Liver (tissue), 9 donors: Measurements from ENCODE around the gene OSBPL9. TPM values are rescaled to one million over a fixed set of nuclear protein-coding genes. Genes with fewer than 3 reads are reported as not detected.

Source experiments
- DNase-seq: peaks from one replicate; pipeline ENCODE4 v3.0.0-alpha.2; 2017; ENCODE audit warnings: low spot score
- H3K27ac ChIP-seq, 2 donors: one replicate each; pipeline ENCODE4 v1.7.0; 2013; ENCODE audit warnings: inconsistent platforms in 2 of 2, low read length in 2 of 2, control low read depth in 1 of 2, low read depth in 1 of 2, mild to moderate bottlenecking in 1 of 2
- H3K27me3 ChIP-seq, 4 donors: one replicate each; pipeline versions ENCODE4 v1.6.1 to v1.7.0; 2013; ENCODE audit warnings: low read length in 3 of 4, inconsistent platforms in 1 of 4, mild to moderate bottlenecking in 1 of 4, moderate library complexity in 1 of 4; ENCODE audit not compliant: control insufficient read depth in 4 of 4, insufficient read depth in 4 of 4
- H3K36me3 ChIP-seq, 4 donors: one replicate each; pipeline versions ENCODE4 v1.6.1 to v1.7.0; 2013; ENCODE audit warnings: low read length in 3 of 4, mild to moderate bottlenecking in 3 of 4, low read depth in 1 of 4, moderate library complexity in 1 of 4; ENCODE audit not compliant: control insufficient read depth in 4 of 4, insufficient read depth in 3 of 4
- H3K4me1 ChIP-seq, 4 donors: one replicate each; pipeline versions ENCODE4 v1.6.1 to v1.7.0; 2013; ENCODE audit warnings: low read length in 3 of 4, mild to moderate bottlenecking in 3 of 4, moderate library complexity in 1 of 4; ENCODE audit not compliant: control insufficient read depth in 4 of 4, insufficient read depth in 4 of 4
- H3K4me3 ChIP-seq, 3 donors: one replicate each; pipeline versions ENCODE4 v1.6.1 to v1.7.0; 2013; ENCODE audit warnings: low read length in 3 of 3, control low read depth in 1 of 3, low read depth in 1 of 3, mild to moderate bottlenecking in 1 of 3
- H3K9ac ChIP-seq, 2 donors: one replicate each; pipeline ENCODE4 v1.7.0; 2013; ENCODE audit warnings: low read length in 2 of 2, mild to moderate bottlenecking in 2 of 2, moderate library complexity in 2 of 2, control low read depth in 1 of 2, low read depth in 1 of 2
- H3K9me3 ChIP-seq, 4 donors: one replicate each; pipeline versions ENCODE4 v1.6.1 to v1.7.0; 2013; ENCODE audit warnings: low read length in 3 of 4; ENCODE audit not compliant: control insufficient read depth in 4 of 4
- EGR1 ChIP-seq, 2 donors: IDR thresholded peaks; 2 replicates each; pipeline ENCODE4 v1.6.1; 2016 to 2018; ENCODE audit warnings: antibody characterized with exemption in 2 of 2, low read depth in 2 of 2
- FOXA1 ChIP-seq: IDR thresholded peaks from 2 replicates; pipeline ENCODE4 v1.6.1; 2016; ENCODE audit warnings: antibody characterized with exemption
- FOXA2 ChIP-seq: IDR thresholded peaks from 2 replicates; pipeline ENCODE4 v1.6.1; 2016; ENCODE audit warnings: antibody characterized with exemption
- GABPA ChIP-seq, 2 donors: IDR thresholded peaks in 1 of 2; conservative IDR thresholded peaks in 1 of 2; 2 replicates each; pipeline ENCODE4 v1.6.1; 2016; ENCODE audit warnings: antibody characterized with exemption in 2 of 2, mild to moderate bottlenecking in 1 of 2, moderate library complexity in 1 of 2
- HNF4A ChIP-seq, 2 donors: conservative IDR thresholded peaks; 2 replicates each; pipeline ENCODE4 v1.6.1; 2016; ENCODE audit warnings: antibody characterized with exemption in 2 of 2, mild to moderate bottlenecking in 2 of 2
- HNF4G ChIP-seq: IDR thresholded peaks from 2 replicates; pipeline ENCODE4 v1.6.1; 2016; ENCODE audit warnings: antibody characterized with exemption
- JUND ChIP-seq, 2 donors: IDR thresholded peaks; 2 replicates each; pipeline ENCODE4 v1.6.1; 2016; ENCODE audit warnings: antibody characterized with exemption in 2 of 2
- NR2F2 ChIP-seq: IDR thresholded peaks from 2 replicates; pipeline ENCODE4 v1.6.1; 2016; ENCODE audit warnings: antibody characterized with exemption
- RAD21 ChIP-seq, 2 donors: IDR thresholded peaks; 2 replicates each; pipeline ENCODE4 v1.6.1; 2016; ENCODE audit warnings: antibody characterized with exemption in 2 of 2, mild to moderate bottlenecking in 2 of 2
- RXRA ChIP-seq, 2 donors: IDR thresholded peaks; 2 replicates each; pipeline ENCODE4 v1.6.1; 2017 to 2018; ENCODE audit warnings: antibody characterized with exemption in 2 of 2, mild to moderate bottlenecking in 1 of 2
- SP1 ChIP-seq: IDR thresholded peaks from 2 replicates; pipeline ENCODE4 v1.6.1; 2018; ENCODE audit warnings: antibody characterized with exemption, mild to moderate bottlenecking
- TAF1 ChIP-seq: conservative IDR thresholded peaks from 2 replicates; pipeline ENCODE4 v1.6.1; 2016; ENCODE audit warnings: antibody characterized with exemption, mild to moderate bottlenecking
- YY1 ChIP-seq: IDR thresholded peaks from 2 replicates; pipeline ENCODE4 v1.6.1; 2016; ENCODE audit warnings: antibody characterized with exemption, mild to moderate bottlenecking
- WGBS: extraction: QIAGEN DNeasy Blood & Tissue Kit; methylation state at CpG from one replicate; pipeline ENCODE4 v1.1.7; 2013; 5-methylcytosine and 5-hydroxymethylcytosine counted together
- polyA plus RNA-seq, 2 donors: library from polyadenylated mRNA; stranded (reverse) in 1 of 2; unstranded in 1 of 2; fragments of 200-250 nt in 1 of 2; fragments of >200 nt in 1 of 2; fragmentation: Nextera tagmentation in 1 of 2; extraction: Ambion mirVana in 1 of 2; gene quantifications; one replicate each; pipeline versions ENCODE4 v1.2.1 to v1.2.3, GENCODE V29; 2013 to 2015
- total RNA-seq, 2 donors: library from RNA; depleted of rRNA; stranded (reverse); fragments of >200 nt; gene quantifications; one replicate each; pipeline ENCODE4 v1.2.3, GENCODE V29; 2014
- TF ChIP-seq, protein P1 (sequence below): IDR thresholded peaks from 2 replicates; pipeline ENCODE4 v1.6.1; 2016; ENCODE audit warnings: antibody characterized with exemption
- TF ChIP-seq, protein P2 (sequence below): IDR thresholded peaks from 2 replicates; pipeline ENCODE4 v1.6.1; 2016; ENCODE audit warnings: antibody characterized with exemption, mild to moderate bottlenecking
- TF ChIP-seq, protein P3 (sequence below): IDR thresholded peaks from 2 replicates; pipeline ENCODE4 v1.6.1; 2016; ENCODE audit warnings: antibody characterized with exemption
- TF ChIP-seq, protein P4 (sequence below): IDR thresholded peaks from 2 replicates; pipeline ENCODE4 v1.6.1; 2016; ENCODE audit warnings: antibody characterized with exemption
- TF ChIP-seq, protein P5 (sequence below): fragments of 150-350 bp; IDR thresholded peaks from 2 replicates; pipeline ENCODE4 v1.5.1; 2017; ENCODE audit warnings: improper control_type of control experiment, low read depth, low read length; ENCODE audit not compliant: missing input control
- donor health status: healthy.
- donor health status: healthy.
- donor health status: healthy.
- donor health status: healthy.
- donor health status: healthy.

The OSBPL9 gene
- total and polyA plus RNA-seq, 4 donors = 52.1 to 129 (median 60.4) TPM

DNA sequence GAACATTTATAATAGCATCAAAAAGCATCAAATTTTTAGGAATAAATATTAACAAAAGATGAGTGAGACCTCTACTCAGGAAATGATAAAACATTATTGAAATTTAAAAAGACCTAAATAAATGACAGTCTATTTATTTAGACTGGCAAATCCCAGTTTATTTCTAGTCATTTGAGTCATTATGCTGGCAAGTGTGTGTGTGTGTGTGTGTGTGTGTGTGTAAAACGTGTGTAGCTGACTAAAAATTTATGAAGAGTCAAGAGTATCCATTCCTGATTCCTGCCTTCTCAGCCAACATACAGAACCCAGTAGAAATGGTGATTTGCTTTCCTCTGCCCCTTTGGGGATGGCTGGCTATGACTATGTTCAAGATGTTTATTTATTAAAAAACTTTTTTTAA, 46.2 kb downstream of the OSBPL9 start:
- 83% methylated on average over 1 of the region's 1 CpG for WGBS
- Histone ChIP-seq H3K4me1 (peaks cover 0 to 9% (median under 1%) of the 10 kb centered on the region in 4 donors), H3K27ac (no peak overlapping the region), H3K9me3 (no peaks in the 10 kb centered on the region), H3K9ac (no peak overlapping the region), H3K36me3 (no peaks in the 10 kb centered on the region), H3K27me3 (no peaks in the 10 kb centered on the region), H3K4me3 (no peak overlapping the region)
- DNase-seq = no peak
- TF ChIP-seq FOXA1 (no peak), SP1 (no peak), FOXA2 (no peak), JUND (IDR thresholded peaks at IDR 0.05) (no peak), EGR1 (IDR thresholded peaks at IDR 0.05; ENCODE audit: low read depth in 2 of 2) (no peak), TAF1 (no peak), NR2F2 (no peak), RAD21 (IDR thresholded peaks at IDR 0.05) (no peak), RXRA (IDR thresholded peaks at IDR 0.05) (no peak), GABPA (IDR thresholded peaks at IDR 0.05 in 1 of 2, conservative IDR thresholded peaks at IDR 0.05 in 1 of 2) (no peak)
- TF ChIP-seq, protein P1, sequence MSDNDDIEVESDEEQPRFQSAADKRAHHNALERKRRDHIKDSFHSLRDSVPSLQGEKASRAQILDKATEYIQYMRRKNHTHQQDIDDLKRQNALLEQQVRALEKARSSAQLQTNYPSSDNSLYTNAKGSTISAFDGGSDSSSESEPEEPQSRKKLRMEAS = no peak
- TF ChIP-seq, protein P2, sequence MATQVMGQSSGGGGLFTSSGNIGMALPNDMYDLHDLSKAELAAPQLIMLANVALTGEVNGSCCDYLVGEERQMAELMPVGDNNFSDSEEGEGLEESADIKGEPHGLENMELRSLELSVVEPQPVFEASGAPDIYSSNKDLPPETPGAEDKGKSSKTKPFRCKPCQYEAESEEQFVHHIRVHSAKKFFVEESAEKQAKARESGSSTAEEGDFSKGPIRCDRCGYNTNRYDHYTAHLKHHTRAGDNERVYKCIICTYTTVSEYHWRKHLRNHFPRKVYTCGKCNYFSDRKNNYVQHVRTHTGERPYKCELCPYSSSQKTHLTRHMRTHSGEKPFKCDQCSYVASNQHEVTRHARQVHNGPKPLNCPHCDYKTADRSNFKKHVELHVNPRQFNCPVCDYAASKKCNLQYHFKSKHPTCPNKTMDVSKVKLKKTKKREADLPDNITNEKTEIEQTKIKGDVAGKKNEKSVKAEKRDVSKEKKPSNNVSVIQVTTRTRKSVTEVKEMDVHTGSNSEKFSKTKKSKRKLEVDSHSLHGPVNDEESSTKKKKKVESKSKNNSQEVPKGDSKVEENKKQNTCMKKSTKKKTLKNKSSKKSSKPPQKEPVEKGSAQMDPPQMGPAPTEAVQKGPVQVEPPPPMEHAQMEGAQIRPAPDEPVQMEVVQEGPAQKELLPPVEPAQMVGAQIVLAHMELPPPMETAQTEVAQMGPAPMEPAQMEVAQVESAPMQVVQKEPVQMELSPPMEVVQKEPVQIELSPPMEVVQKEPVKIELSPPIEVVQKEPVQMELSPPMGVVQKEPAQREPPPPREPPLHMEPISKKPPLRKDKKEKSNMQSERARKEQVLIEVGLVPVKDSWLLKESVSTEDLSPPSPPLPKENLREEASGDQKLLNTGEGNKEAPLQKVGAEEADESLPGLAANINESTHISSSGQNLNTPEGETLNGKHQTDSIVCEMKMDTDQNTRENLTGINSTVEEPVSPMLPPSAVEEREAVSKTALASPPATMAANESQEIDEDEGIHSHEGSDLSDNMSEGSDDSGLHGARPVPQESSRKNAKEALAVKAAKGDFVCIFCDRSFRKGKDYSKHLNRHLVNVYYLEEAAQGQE = no peak

DNA sequence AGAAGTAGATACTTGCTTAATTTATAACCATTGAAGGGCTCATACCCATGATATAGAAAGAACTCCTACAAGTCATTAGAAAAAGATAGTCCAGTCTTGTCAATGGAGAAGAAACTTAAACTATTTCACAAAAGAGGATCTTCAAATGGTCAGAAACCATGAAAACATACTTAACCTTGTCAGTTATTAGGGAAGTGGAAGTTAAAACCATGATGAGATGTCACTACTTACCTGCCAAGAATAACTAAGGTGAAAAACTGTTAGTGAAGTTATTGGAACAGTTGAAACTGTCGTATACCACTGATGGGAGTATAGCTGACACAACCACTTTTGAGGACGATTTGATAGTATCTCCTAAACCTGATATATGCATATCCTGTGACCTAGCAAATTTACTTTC, 46.8 kb downstream of the OSBPL9 start:
- no peak for TF ChIP-seq RXRA (IDR thresholded peaks at IDR 0.05)
- TF ChIP-seq FOXA2 = no peak
- TF ChIP-seq, protein P3, sequence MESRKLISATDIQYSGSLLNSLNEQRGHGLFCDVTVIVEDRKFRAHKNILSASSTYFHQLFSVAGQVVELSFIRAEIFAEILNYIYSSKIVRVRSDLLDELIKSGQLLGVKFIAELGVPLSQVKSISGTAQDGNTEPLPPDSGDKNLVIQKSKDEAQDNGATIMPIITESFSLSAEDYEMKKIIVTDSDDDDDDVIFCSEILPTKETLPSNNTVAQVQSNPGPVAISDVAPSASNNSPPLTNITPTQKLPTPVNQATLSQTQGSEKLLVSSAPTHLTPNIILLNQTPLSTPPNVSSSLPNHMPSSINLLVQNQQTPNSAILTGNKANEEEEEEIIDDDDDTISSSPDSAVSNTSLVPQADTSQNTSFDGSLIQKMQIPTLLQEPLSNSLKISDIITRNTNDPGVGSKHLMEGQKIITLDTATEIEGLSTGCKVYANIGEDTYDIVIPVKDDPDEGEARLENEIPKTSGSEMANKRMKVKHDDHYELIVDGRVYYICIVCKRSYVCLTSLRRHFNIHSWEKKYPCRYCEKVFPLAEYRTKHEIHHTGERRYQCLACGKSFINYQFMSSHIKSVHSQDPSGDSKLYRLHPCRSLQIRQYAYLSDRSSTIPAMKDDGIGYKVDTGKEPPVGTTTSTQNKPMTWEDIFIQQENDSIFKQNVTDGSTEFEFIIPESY = no peak
- TF ChIP-seq GABPA (IDR thresholded peaks at IDR 0.05 in 1 of 2, conservative IDR thresholded peaks at IDR 0.05 in 1 of 2) = no peak
- no peak for TF ChIP-seq HNF4G
- no peak for TF ChIP-seq NR2F2
- no peak for TF ChIP-seq YY1
- no peak for TF ChIP-seq RAD21 (IDR thresholded peaks at IDR 0.05)
- TF ChIP-seq, protein P4, sequence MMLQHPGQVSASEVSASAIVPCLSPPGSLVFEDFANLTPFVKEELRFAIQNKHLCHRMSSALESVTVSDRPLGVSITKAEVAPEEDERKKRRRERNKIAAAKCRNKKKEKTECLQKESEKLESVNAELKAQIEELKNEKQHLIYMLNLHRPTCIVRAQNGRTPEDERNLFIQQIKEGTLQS = no peak
- TF ChIP-seq, protein P2 = no peak
- no peak for TF ChIP-seq SP1
- TF ChIP-seq TAF1 = no peak
- TF ChIP-seq FOXA1 = no peak
- no peak for TF ChIP-seq HNF4A (conservative IDR thresholded peaks at IDR 0.05)
- no peak for TF ChIP-seq JUND (IDR thresholded peaks at IDR 0.05)
- TF ChIP-seq, protein P5, sequence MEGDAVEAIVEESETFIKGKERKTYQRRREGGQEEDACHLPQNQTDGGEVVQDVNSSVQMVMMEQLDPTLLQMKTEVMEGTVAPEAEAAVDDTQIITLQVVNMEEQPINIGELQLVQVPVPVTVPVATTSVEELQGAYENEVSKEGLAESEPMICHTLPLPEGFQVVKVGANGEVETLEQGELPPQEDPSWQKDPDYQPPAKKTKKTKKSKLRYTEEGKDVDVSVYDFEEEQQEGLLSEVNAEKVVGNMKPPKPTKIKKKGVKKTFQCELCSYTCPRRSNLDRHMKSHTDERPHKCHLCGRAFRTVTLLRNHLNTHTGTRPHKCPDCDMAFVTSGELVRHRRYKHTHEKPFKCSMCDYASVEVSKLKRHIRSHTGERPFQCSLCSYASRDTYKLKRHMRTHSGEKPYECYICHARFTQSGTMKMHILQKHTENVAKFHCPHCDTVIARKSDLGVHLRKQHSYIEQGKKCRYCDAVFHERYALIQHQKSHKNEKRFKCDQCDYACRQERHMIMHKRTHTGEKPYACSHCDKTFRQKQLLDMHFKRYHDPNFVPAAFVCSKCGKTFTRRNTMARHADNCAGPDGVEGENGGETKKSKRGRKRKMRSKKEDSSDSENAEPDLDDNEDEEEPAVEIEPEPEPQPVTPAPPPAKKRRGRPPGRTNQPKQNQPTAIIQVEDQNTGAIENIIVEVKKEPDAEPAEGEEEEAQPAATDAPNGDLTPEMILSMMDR = no peak
- TF ChIP-seq, protein P1 = no peak
- TF ChIP-seq EGR1 (IDR thresholded peaks at IDR 0.05; ENCODE audit: low read depth in 2 of 2) = no peak
- Histone ChIP-seq H3K27me3 (no peaks in the 10 kb centered on the region), H3K9me3 (no peaks in the 10 kb centered on the region), H3K4me1 (peaks cover 0 to 9% (median 2%) of the 10 kb centered on the region in 4 donors), H3K9ac (no peak overlapping the region), H3K4me3 (no peak overlapping the region), H3K36me3 (no peaks in the 10 kb centered on the region), H3K27ac (no peak overlapping the region)
- DNase-seq = no peak
- WGBS = 92% methylated on average over 2 of the region's 2 CpGs
